ENCODE data around the gene CCBE1.

CCBE1 gene

GRCh38 chr18:59388817-59389216, 308.4 kb downstream of the CCBE1 start:
- DNase-seq (ENCODE audit: low spot score), result no peak

DNA sequence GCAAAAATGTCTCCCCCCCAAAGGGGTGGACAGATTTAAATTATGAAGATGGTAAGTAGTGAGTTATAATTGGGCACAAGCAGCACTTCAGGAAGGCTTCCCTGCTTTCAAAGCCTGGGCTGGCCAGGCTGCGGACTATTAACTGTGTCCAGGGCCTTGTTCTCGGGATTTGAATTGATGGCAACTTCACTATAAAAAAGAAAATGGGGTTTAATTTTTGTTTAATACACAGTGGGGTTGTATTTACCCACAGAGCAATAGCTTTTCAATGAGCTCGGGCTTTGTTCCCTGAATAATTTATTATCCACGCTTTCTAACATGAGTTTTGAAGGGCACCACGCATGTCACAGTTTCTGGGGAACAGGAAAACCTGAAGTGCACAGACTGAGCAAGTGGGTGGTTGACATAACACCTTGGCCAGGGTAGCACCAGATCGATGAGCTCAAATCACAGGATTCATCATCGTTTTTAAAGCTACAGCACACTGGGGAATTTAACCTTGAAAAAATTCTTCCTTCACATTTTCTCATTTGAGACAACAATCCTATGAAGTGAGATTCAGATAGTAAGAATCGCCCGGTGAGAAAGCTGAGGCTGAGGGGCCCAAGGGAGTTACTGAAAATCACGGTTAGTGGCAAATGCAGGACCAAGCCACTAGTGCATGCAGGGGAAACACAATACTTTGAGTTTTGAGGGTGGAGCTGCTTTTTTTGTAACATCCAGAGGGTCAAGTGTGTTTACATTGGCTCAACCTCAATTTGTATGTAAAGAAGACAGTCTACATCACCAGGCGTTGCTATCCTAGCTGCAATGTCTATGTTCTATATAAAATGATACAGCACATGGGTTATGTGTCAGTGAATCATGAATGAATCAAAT, 309.3 kb downstream of the CCBE1 start:
- no peak for DNase-seq (ENCODE audit: low spot score)

GRCh38 chr18:59386909-59387686, 310.1 kb downstream of the CCBE1 start:
- DNase-seq (ENCODE audit: low spot score), result no peak

DNA sequence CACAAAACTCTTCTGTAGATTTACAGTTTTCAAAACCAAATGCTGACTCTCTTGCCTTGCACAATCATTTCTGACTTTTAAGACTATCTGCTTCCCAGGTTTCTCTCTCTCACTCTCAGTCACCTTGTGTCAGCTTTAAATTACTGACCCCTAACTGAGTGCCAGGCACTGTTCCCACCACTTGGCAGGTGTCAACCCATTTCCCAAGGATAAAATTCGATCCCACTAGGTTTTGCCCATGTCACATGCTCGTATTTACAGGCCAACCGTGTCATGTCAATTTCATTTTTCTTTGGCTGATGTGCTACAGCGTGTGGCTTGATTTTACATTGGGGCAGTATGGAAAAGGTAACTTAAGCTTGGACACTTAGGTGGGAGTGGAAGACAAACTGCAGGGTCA, 312.0 kb downstream of the CCBE1 start:
- no peak for DNase-seq (ENCODE audit: low spot score)

- no peak for DNase-seq (ENCODE audit: low spot score)
Measured at GRCh38 chr18:59383851-59384250, 313.4 kb downstream of the CCBE1 start.

DNA sequence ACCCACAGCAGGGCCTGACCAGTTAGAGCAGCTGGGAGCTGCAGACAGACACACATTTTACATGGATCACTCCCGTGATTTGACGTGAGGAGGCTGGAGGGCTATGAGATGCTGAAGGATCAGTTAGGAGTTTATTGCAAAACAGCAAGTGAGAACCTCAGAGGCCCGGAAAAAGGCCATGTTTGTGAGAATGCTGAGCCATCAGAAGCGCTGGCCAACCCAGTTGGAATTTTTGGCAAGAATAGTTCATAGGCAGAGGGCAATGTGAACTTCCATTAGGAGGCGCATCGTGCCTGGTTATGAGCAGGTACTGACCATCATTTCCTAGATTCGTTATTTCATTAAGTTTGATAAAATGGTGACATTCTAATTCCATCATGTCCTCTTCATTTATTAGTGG, 314.8 kb downstream of the CCBE1 start:
- no peak for DNase-seq (ENCODE audit: low spot score)

- DNase-seq (ENCODE audit: low spot score), result no peak
Measured at GRCh38 chr18:59381949-59382348, 315.3 kb downstream of the CCBE1 start.
